Measurements from ENCODE around the gene NELFB. TPM values are rescaled to one million over a fixed set of nuclear protein-coding genes. Genes with fewer than 3 reads are reported as not detected.

NELFB gene
- polyA plus RNA-seq, 1 donor from 2014 or later: 64.7 TPM

DNA sequence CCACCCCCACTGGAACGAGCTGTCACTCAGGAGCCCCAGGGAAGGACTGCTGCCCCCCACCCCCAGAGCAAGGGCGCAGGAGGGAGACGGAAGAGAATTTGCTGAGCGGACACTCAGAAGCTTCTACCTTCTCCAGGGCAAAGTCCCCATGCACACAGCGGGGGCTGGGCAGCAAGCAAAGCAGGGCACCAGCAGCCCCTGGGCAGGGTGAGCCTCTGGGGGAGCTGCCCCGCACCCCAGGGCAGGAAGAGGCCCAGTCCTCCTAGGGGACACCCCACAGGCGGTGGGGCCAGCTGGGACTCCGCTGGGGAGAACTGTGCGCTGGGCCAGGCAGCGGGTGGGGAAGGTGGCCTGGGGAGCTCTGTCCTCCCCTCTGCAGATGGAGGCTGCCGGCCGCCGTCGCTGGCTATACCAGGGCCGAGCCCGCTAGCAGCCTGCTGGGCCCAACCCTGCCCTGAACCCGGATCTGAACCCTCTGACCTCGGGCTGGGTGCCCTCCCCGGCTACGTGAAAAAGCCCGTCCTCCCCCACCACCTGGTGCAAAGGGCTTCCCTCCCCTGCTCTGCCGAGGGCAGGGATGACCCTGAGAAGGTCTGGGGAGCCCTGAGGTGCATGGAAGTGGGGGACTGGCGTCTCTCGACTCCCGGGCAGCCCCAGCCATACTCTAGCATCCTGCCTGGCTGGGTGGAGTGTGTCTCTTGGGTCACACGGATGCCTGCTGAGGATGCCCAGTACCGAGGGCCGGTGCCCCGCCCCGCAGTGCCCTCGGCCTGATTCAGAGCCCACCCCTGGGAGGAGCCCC is 25.0 kb upstream of the NELFB start:
- Histone ChIP-seq H3K4me2 (ENCODE audit: low read length) (no peak overlapping the region), H3K9me2 (ENCODE audit: insufficient read depth, low read length) (no peaks in the 10 kb centered on the region), H3K9ac (ENCODE audit: low read length) (no peak overlapping the region), H2AFZ (ENCODE audit: low read depth, low read length) (no peak overlapping the region), H3F3A (ENCODE audit: insufficient read depth, low read length, poor library complexity, severe bottlenecking) (no peaks in the 10 kb centered on the region), H3K27ac (ENCODE audit: low read length) (no peak overlapping the region), H3K9me3 (ENCODE audit: low read length) (no peaks in the 10 kb centered on the region), H3K4me3 (ENCODE audit: low read length) (no peak overlapping the region), H4K20me1 (ENCODE audit: insufficient read depth) (no peaks in the 10 kb centered on the region), H3K27me3 (ENCODE audit: insufficient read depth, low read depth, low read length) (no peaks in the 10 kb centered on the region), H3K36me3 (ENCODE audit: insufficient read depth, low read length) (no peaks in the 10 kb centered on the region), H3K79me2 (replicated peaks; ENCODE audit: insufficient read depth, low read length) (no peaks in the 10 kb centered on the region)
- TF ChIP-seq EZH2 (IDR thresholded peaks at IDR 0.05; ENCODE audit: borderline replicate concordance, insufficient read depth, low read length, poor library complexity, severe bottlenecking) (no peak), EP300 (conservative IDR thresholded peaks at IDR 0.05; ENCODE audit: poor library complexity, severe bottlenecking) (no peak), MXI1 (conservative IDR thresholded peaks at IDR 0.05; ENCODE audit: poor library complexity, severe bottlenecking) (no peak), TAF1 (IDR thresholded peaks at IDR 0.05; ENCODE audit: low read depth) (no peak), POLR2AphosphoS5 (IDR thresholded peaks at IDR 0.05) (no peak), RAD21 (conservative IDR thresholded peaks at IDR 0.05) (no peak), SMC3 (conservative IDR thresholded peaks at IDR 0.05; ENCODE audit: poor library complexity) (no peak)
- TF ChIP-seq, protein P1, sequence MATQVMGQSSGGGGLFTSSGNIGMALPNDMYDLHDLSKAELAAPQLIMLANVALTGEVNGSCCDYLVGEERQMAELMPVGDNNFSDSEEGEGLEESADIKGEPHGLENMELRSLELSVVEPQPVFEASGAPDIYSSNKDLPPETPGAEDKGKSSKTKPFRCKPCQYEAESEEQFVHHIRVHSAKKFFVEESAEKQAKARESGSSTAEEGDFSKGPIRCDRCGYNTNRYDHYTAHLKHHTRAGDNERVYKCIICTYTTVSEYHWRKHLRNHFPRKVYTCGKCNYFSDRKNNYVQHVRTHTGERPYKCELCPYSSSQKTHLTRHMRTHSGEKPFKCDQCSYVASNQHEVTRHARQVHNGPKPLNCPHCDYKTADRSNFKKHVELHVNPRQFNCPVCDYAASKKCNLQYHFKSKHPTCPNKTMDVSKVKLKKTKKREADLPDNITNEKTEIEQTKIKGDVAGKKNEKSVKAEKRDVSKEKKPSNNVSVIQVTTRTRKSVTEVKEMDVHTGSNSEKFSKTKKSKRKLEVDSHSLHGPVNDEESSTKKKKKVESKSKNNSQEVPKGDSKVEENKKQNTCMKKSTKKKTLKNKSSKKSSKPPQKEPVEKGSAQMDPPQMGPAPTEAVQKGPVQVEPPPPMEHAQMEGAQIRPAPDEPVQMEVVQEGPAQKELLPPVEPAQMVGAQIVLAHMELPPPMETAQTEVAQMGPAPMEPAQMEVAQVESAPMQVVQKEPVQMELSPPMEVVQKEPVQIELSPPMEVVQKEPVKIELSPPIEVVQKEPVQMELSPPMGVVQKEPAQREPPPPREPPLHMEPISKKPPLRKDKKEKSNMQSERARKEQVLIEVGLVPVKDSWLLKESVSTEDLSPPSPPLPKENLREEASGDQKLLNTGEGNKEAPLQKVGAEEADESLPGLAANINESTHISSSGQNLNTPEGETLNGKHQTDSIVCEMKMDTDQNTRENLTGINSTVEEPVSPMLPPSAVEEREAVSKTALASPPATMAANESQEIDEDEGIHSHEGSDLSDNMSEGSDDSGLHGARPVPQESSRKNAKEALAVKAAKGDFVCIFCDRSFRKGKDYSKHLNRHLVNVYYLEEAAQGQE (IDR thresholded peaks at IDR 0.05; ENCODE audit: borderline replicate concordance): no peak
- TF ChIP-seq, protein P2, sequence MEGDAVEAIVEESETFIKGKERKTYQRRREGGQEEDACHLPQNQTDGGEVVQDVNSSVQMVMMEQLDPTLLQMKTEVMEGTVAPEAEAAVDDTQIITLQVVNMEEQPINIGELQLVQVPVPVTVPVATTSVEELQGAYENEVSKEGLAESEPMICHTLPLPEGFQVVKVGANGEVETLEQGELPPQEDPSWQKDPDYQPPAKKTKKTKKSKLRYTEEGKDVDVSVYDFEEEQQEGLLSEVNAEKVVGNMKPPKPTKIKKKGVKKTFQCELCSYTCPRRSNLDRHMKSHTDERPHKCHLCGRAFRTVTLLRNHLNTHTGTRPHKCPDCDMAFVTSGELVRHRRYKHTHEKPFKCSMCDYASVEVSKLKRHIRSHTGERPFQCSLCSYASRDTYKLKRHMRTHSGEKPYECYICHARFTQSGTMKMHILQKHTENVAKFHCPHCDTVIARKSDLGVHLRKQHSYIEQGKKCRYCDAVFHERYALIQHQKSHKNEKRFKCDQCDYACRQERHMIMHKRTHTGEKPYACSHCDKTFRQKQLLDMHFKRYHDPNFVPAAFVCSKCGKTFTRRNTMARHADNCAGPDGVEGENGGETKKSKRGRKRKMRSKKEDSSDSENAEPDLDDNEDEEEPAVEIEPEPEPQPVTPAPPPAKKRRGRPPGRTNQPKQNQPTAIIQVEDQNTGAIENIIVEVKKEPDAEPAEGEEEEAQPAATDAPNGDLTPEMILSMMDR (IDR thresholded peaks at IDR 0.05; ENCODE audit: poor library complexity, severe bottlenecking): no peak

DNA sequence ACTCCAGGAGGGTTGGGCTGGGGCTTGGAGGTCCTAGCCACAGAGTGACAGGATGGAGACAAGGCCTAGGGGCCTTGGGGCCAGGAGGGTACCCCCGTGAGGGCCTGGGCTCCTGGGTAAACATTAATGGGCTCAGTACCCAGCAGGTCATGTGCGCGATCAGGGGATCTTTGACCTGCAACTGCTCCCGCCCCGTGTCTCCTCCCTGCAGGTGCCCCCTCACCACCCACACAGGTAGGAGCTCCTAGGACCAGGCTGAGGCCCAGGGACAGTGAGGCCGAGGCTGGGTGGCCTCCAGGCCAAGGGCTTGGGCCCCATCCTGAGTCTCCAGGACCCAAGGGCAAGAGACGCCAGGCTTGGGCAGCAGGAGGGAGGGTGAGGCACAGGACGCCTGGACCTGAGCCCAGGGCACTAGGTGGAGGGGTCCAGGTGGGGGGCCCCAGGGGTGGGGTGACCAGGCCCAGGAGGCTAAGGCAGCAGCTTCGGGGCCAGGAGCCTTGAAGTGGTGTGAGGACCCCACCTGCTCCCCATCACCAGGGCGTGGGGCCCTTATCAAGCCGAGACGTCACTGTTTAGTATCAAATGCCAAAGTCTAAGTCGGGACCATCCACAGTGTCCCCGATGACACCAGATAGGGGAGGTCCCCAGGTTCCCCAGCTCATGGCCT is 24.3 kb upstream of the NELFB start, which contains the start of gene SLC34A3:
SLC34A3 (plus strand) TSS at position 197 of the 667 bp plus-strand sequence. CDS start 802 bp downstream, outside the sequence.
- no peak within 1 kb of the TSS for H2AFZ ChIP-seq (ENCODE audit: low read depth, low read length)

More for the DNA sequence above, 24.3 kb upstream of the NELFB start, which contains the start of gene SLC34A3:
- no peaks in the 10 kb centered on the region for H3K36me3 ChIP-seq (ENCODE audit: insufficient read depth, low read length)
- H3F3A ChIP-seq (ENCODE audit: insufficient read depth, low read length, poor library complexity, severe bottlenecking): no peaks in the 10 kb centered on the region
- no peak within 1 kb of the TSS for H3K9ac ChIP-seq (ENCODE audit: low read length)
- no peaks in the 10 kb centered on the region for H3K9me2 ChIP-seq (ENCODE audit: insufficient read depth, low read length)
- H3K27me3 ChIP-seq (ENCODE audit: insufficient read depth, low read depth, low read length): no peaks in the 10 kb centered on the region
- H3K9me3 ChIP-seq (ENCODE audit: low read length): no peaks in the 10 kb centered on the region
- no peak within 1 kb of the TSS for H3K4me2 ChIP-seq (ENCODE audit: low read length)
- TF ChIP-seq POLR2AphosphoS5 (IDR thresholded peaks at IDR 0.05) (no peak), SMC3 (conservative IDR thresholded peaks at IDR 0.05; ENCODE audit: poor library complexity) (no peak), MXI1 (conservative IDR thresholded peaks at IDR 0.05; ENCODE audit: poor library complexity, severe bottlenecking) (no peak), TAF1 (IDR thresholded peaks at IDR 0.05; ENCODE audit: low read depth) (no peak), EP300 (conservative IDR thresholded peaks at IDR 0.05; ENCODE audit: poor library complexity, severe bottlenecking) (no peak)
- TF ChIP-seq, protein P2 (IDR thresholded peaks at IDR 0.05; ENCODE audit: poor library complexity, severe bottlenecking): no peak
- no peaks in the 10 kb centered on the region for H4K20me1 ChIP-seq (ENCODE audit: insufficient read depth)
- H3K27ac ChIP-seq (ENCODE audit: low read length): no peak within 1 kb of the TSS
- H3K79me2 ChIP-seq (replicated peaks; ENCODE audit: insufficient read depth, low read length): no peaks in the 10 kb centered on the region
- H3K4me3 ChIP-seq (ENCODE audit: low read length): no peak within 1 kb of the TSS
